CMK (cell line): Measurements from ENCODE around the gene RNF223.
"Not testable (repeated sequence)": the region's sequence is repeated elsewhere in the genome, so short reads cannot be mapped to it uniquely, and the experiment has no call there.

ENCODE experiments used
- DNase-seq: peaks from one replicate; pipeline ENCODE4 v3.0.0-alpha.2; 2010; ENCODE audit warnings: low read depth

The RNF223 gene

GRCh38 chr1:1059494-1060280, 14.4 kb downstream of the RNF223 start:
- no peak for DNase-seq

DNA sequence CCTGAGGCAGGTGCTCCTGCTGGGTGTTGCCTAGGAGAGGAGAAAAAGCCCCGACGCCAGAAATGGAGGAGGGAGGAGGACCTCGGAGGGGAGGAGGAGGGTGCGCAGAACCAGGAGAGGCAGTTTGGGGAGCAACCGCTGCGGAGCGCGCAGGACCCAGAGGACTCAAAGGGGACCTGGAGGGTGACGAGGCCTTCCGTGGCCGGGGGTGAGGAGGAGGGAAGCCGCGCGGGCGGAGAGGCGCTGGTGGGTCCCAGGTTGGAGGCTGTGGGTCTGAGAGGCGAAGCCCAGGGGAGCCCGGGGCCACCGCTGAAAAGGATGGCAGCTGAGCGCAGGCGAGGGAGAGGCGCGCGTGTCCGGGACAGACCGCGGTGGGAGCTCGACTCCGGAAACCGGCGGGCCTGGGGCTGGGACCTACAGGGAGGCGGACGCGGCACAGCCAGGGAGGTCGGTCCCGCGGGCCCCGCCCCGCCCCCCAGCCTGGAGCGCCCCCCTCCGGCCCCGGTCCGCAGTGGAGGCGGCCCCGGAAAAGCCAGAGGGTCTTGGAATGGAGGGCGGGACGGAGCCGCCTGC, 15.1 kb downstream of the RNF223 start:
- no peak for DNase-seq

DNA sequence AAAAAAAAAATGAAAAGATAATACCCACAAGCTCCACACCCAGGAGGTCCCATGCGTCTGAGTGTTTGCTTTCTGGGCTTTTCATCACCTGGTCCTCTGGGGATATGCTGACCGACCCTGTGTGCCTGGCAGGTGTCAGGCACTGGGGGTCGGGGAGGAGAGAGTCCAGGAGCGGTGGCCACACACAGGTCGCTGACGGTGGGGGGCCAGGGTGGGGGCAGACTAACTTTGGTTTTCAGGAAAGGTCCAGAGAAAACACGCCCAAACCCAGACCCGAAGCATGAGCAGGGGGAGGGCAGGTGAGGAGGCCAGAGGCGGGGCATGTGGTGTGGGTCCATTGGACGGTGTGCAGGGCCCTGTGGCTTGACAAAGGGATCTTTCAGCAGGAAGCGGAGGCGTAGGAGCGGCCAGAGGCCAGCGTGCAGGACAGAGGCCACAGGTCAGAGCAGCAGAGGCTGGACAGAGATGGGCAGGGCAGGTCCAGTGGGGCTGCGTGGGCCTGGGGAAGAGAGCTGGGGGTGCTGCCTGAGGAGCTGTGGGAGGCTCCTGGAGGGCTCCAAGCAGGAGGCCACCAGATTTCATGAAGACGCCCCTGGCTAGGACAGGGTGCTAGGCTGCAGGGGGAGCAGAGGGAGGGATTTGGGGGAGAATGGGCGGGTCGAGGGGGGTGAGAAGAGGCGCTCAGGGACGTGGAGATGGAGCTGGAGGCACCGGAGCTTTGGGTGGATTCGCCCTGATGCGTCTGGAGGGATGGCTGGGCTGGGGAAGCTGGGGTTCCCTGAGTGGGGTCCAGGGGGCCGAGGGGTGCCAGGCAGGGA, 15.8 kb downstream of the RNF223 start:
- no peak for DNase-seq

- DNase-seq, result not testable (repeated sequence)
Observed at GRCh38 chr1:1057769-1058087, 16.4 kb downstream of the RNF223 start.

DNA sequence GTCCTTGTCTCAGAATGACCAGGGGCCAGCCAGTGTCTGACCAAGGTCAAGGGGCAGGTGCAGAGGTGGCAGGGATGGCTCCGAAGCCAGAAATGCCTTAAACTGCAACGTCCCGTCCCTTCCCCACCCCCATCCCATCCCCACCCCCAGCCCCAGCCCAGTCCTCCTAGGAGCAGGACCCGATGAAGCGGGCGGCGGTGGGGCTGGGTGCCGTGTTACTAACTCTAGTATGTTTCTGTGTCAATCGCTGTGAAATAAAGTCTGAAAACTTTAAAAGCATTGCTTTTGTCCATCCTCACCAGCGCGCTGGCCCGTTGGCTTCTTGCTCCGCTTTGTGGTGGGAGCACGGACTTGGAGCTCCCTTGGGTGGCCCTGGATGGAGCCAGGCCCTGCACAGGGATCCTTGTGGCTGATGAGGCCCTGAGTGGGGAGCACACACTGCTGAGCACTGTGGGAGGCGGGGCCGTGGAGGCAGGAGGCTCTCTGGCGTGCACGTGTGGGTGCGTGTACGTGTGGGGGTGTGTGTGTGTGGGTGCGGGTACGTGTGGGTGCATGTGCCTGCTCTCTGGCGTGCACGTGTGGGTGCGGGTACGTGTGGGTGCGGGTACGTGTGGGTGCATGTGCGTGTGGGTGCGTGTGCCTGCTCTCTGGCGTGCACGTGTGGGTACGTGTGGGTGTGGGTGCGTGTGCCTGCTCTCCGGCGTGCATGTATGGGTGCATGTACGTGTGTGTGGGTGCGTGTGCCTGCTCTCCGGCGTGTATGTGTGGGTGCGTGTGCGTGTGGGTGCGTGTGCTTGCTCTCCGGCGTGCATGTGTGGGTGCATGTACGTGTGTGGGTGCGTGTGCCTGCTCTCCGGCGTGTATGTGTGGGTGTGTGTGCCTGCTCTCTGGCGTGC, 18.0 kb downstream of the RNF223 start:
- DNase-seq, result no peak

GRCh38 chr1:1054971-1055370, 19.1 kb downstream of the RNF223 start:
- DNase-seq, result no peak

- no peak for DNase-seq
Observed at GRCh38 chr1:1054099-1054700, 19.9 kb downstream of the RNF223 start.

DNA sequence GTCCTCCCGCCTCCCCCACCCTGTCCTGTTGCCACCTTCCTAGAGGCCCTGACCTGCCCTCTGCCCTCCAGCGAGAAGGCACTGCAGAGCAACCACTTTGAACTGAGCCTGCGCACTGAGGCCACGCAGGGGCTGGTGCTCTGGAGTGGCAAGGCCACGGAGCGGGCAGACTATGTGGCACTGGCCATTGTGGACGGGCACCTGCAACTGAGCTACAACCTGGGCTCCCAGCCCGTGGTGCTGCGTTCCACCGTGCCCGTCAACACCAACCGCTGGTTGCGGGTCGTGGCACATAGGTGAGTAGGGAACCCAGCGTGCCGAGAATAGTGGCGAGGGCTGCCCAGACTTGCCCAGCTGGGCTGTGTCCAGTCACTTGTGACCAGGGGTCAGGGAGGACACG, 20.4 kb downstream of the RNF223 start:
- no peak for DNase-seq

- no peak for DNase-seq
Observed at GRCh38 chr1:1053022-1053421, 21.1 kb downstream of the RNF223 start.

DNA sequence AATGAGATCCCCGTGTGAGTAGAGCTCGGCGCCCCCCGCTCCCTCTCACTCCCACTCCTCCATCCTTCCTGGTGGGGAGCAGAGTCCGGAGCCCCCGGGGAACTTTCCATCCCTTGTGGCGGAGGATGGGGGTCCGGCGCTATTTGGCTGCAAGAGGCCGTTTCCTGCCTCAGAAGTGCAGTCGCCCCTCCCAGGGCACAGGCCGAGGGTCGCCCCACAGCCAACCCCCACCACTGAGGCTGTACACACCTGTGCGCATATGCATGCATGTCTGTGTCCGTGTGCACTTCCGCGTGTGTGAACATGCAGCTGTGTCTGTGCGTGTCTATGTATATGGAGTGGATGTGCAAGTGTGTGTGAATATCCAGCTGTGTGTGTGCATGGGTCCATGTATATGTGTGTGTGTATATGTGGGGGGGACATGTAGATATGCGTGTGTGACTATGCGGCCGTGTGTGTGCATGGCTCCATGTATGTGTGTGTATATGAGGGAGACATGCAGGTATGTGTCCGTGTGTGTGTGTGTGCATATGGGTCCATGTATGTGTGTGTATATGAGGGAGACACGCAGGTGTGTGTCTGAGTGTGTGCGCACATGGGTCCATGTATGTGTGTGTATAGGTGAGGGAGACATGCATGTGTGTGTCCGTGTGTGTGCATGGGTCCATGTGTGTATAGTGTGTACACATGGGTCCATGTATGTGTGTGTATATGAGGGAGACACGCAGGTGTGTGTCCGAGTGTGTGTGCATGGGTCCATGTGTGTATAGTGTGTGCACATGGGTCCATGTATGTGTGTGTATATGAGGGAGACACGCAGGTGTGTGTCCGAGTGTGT, 21.9 kb downstream of the RNF223 start:
- DNase-seq, result no peak

DNA sequence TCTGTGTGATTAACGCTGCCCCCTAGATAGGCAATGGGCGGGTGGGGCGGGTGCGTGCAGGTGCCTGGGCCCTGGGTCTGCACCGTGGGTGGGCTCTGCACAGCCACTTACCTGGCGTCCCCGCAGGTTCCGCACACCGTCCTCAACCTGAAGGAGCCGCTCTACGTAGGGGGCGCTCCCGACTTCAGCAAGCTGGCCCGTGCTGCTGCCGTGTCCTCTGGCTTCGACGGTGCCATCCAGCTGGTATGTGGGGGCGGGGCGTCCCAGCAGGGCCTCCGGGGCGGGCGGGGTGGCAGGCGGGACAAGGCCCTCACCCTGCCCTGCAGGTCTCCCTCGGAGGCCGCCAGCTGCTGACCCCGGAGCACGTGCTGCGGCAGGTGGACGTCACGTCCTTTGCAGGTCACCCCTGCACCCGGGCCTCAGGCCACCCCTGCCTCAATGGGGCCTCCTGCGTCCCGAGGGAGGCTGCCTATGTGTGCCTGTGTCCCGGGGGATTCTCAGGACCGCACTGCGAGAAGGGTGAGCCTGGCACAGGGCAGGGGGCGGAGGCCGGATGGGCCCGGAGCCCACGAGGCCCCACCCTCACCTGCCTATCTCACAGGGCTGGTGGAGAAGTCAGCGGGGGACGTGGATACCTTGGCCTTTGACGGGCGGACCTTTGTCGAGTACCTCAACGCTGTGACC, 22.8 kb downstream of the RNF223 start:
- DNase-seq, result no peak

- no peak for DNase-seq
Observed at GRCh38 chr1:1050577-1051052, 23.5 kb downstream of the RNF223 start.

DNA sequence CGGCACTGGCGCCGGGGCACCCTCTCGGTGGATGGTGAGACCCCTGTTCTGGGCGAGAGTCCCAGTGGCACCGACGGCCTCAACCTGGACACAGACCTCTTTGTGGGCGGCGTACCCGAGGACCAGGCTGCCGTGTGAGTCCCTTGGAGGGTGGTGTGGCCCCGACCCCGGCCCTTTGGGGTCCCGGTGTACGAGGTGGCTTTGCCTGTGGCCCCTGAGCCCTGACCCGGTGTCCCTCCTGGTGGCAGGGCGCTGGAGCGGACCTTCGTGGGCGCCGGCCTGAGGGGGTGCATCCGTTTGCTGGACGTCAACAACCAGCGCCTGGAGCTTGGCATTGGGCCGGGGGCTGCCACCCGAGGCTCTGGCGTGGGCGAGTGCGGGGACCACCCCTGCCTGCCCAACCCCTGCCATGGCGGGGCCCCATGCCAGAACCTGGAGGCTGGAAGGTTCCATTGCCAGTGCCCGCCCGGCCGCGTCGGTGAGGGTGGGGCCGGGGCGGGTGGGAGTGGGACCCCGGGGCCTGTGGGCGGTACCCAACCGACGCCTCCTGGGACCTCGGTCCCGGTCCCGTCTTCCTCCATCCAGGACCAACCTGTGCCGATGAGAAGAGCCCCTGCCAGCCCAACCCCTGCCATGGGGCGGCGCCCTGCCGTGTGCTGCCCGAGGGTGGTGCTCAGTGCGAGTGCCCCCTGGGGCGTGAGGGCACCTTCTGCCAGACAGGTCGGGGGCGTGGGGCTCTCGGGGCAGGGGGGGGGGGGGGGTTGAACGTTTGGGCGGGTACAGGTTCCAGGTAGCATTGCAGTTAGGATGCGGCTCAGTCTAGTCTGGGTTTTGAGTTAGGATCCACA, 24.6 kb downstream of the RNF223 start:
- DNase-seq, result no peak

- DNase-seq, result no peak
Observed at GRCh38 chr1:1048765-1049164, 25.3 kb downstream of the RNF223 start.

- DNase-seq, result no peak
Observed at GRCh38 chr1:1047963-1048362, 26.1 kb downstream of the RNF223 start.

GRCh38 chr1:1047407-1047806, 26.7 kb downstream of the RNF223 start:
- no peak for DNase-seq

DNA sequence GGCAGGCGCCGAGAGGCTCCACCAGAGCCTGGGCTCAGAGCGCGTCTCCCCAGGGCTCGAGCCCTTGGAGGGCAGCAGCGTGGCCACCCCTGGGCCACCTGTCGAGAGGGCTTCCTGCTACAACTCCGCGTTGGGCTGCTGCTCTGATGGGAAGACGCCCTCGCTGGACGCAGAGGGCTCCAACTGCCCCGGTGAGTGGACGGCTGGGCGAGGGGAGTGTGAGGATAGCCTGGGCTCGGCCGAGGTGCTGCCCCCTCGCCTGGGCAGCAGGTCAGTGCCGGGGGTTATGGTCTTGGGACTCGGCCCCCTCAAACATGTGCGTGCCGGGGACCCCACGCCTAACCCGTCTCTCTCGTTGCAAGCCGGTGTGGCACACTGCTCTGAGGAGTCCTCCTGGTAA, 27.3 kb downstream of the RNF223 start:
- DNase-seq, result no peak

- no peak for DNase-seq
Observed at GRCh38 chr1:1046243-1046642, 27.9 kb downstream of the RNF223 start.

DNA sequence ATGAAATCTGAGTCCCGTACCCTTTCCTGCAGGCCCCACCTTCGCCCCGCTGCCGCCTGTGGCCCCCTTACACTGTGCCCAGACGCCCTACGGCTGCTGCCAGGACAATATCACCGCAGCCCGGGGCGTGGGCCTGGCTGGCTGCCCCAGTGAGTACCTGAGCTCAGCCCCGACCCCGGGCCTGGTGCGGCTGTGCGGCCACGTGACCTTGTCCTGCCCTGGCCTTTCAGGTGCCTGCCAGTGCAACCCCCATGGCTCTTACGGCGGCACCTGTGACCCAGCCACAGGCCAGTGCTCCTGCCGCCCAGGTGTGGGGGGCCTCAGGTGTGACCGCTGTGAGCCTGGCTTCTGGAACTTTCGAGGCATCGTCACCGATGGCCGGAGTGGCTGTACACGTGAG, 29.0 kb downstream of the RNF223 start:
- no peak for DNase-seq
